ENCODE results near the gene CDYL2.

DNA sequence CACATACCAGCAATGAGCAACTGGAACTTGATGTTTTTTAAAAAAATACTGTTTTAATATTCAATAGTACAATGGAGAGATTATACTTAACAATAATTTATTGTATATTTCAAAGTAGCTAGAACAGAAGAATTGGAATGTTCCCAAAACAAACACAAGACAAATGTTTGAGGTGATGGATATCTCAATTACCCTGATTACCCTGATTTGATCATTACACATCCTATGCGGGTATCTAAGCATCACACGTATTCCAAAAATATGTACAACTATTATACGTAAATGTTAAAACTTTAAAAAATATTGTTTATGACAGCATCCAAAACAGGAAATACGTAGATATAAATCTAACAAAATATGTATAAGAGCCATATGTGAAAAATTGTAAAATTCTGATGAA, 166.8 kb downstream of the CDYL2 start:
- TF ChIP-seq, protein P1, sequence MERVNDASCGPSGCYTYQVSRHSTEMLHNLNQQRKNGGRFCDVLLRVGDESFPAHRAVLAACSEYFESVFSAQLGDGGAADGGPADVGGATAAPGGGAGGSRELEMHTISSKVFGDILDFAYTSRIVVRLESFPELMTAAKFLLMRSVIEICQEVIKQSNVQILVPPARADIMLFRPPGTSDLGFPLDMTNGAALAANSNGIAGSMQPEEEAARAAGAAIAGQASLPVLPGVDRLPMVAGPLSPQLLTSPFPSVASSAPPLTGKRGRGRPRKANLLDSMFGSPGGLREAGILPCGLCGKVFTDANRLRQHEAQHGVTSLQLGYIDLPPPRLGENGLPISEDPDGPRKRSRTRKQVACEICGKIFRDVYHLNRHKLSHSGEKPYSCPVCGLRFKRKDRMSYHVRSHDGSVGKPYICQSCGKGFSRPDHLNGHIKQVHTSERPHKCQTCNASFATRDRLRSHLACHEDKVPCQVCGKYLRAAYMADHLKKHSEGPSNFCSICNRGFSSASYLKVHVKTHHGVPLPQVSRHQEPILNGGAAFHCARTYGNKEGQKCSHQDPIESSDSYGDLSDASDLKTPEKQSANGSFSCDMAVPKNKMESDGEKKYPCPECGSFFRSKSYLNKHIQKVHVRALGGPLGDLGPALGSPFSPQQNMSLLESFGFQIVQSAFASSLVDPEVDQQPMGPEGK (CRISPR knock-in tag; IDR thresholded peaks at IDR 0.05; ENCODE audit: borderline replicate concordance): no peak
- no peak for TF ChIP-seq BACH2 (CRISPR knock-in tag; IDR thresholded peaks at IDR 0.05; ENCODE audit: borderline replicate concordance)

Data from SK-N-SH treated with all-trans-retinoic acid at 6 μM for 48 hours (cell line).